Measurements from ENCODE around the gene PAX6. TPM values are rescaled to one million over a fixed set of nuclear protein-coding genes. Genes with fewer than 3 reads are reported as not detected.

Gene PAX6
- total RNA-seq, 1 experiment from 2014 or later, result 0.43 TPM

- CTCF ChIA-PET, result no interaction called here
- H3K9me3 Mint-ChIP-seq (ENCODE audit: unreplicated experiment), result no peaks in the 10 kb centered on the region
- intact Hi-C loops (cut with micrococcal nuclease; ENCODE audit: unreplicated experiment), result no loop called here
- H3K36me3 Mint-ChIP-seq (ENCODE audit: insufficient read depth, unreplicated experiment), result peaks cover 5% of the 10 kb centered on the region
- H3K4me3 Mint-ChIP-seq (ENCODE audit: unreplicated experiment), result no peak overlapping the region
- no TSS peak for BruUV-seq (replicated peaks)
- Histone ChIP-seq H3K36me3 (ENCODE audit: control insufficient read depth, insufficient read depth, low read length) (no peaks in the 10 kb centered on the region; the same call in 1 of the 2 replicates), H3K4me3 (ENCODE audit: low read depth, low read length) (no peak overlapping the region), H3K9me3 (no peaks in the 10 kb centered on the region), H3K4me1 (peaks cover 10% of the 10 kb centered on the region), H3K27me3 (replicated peaks; ENCODE audit: control insufficient read depth, insufficient read depth, low read length) (peaks cover 9% of the 10 kb centered on the region)
- no peak for DNase-seq
- H3K27ac Mint-ChIP-seq (ENCODE audit: unreplicated experiment), result no peak overlapping the region
- peaks cover 9% of the 10 kb centered on the region for H3K4me1 Mint-ChIP-seq (ENCODE audit: low read depth, unreplicated experiment)
- TF ChIP-seq CTCF (IDR thresholded peaks at IDR 0.05; ENCODE audit: insufficient read depth in 1 of 2, low read depth in 1 of 2, low read length in 1 of 2, severe bottlenecking in 1 of 2, unreplicated experiment in 1 of 2), result no peak
- peaks cover 58% of the 10 kb centered on the region for H3K27me3 Mint-ChIP-seq (ENCODE audit: insufficient read depth, unreplicated experiment)
- POLR2A ChIA-PET, result no interaction called here
Measured at GRCh38 chr11:31806186-31806927, 4.8 kb downstream of the PAX6 start.

- no TSS peak for BruUV-seq (replicated peaks)
- H3K4me1 Mint-ChIP-seq (ENCODE audit: low read depth, unreplicated experiment), result peaks cover 2% of the 10 kb centered on the region
- no peaks in the 10 kb centered on the region for H3K9me3 Mint-ChIP-seq (ENCODE audit: unreplicated experiment)
- no peak overlapping the region for H3K4me3 Mint-ChIP-seq (ENCODE audit: unreplicated experiment)
- peaks cover 7% of the 10 kb centered on the region for H3K4me1 ChIP-seq
- H3K9me3 ChIP-seq, result no peaks in the 10 kb centered on the region
- no peak for TF ChIP-seq CTCF (IDR thresholded peaks at IDR 0.05; ENCODE audit: insufficient read depth in 1 of 2, low read depth in 1 of 2, low read length in 1 of 2, severe bottlenecking in 1 of 2, unreplicated experiment in 1 of 2)
- H3K27ac Mint-ChIP-seq (ENCODE audit: unreplicated experiment), result no peak overlapping the region
- intact Hi-C loops (cut with micrococcal nuclease; ENCODE audit: unreplicated experiment), result no loop called here
- no peaks in the 10 kb centered on the region; the same call in 1 of the 2 replicates for H3K36me3 ChIP-seq (ENCODE audit: control insufficient read depth, insufficient read depth, low read length)
- POLR2A ChIA-PET, result no interaction called here
- H3K4me3 ChIP-seq (ENCODE audit: low read depth, low read length), result no peak overlapping the region
- CTCF ChIA-PET, result no interaction called here
- peaks cover 58% of the 10 kb centered on the region for H3K27me3 Mint-ChIP-seq (ENCODE audit: insufficient read depth, unreplicated experiment)
- no peak for DNase-seq
- H3K27me3 ChIP-seq (replicated peaks; ENCODE audit: control insufficient read depth, insufficient read depth, low read length), result peaks cover 5% of the 10 kb centered on the region
- no peaks in the 10 kb centered on the region for H3K36me3 Mint-ChIP-seq (ENCODE audit: insufficient read depth, unreplicated experiment)
Measured at GRCh38 chr11:31805629-31806185, 5.4 kb downstream of the PAX6 start.

- H3K27me3 ChIP-seq (replicated peaks; ENCODE audit: control insufficient read depth, insufficient read depth, low read length), result peaks cover 6% of the 10 kb centered on the region
- Mint-ChIP-seq H3K9me3 (ENCODE audit: unreplicated experiment) (no peaks in the 10 kb centered on the region), H3K4me1 (ENCODE audit: low read depth, unreplicated experiment) (no peaks in the 10 kb centered on the region), H3K27ac (ENCODE audit: unreplicated experiment) (no peak overlapping the region), H3K4me3 (ENCODE audit: unreplicated experiment) (no peak overlapping the region), H3K36me3 (ENCODE audit: insufficient read depth, unreplicated experiment) (no peaks in the 10 kb centered on the region), H3K27me3 (ENCODE audit: insufficient read depth, unreplicated experiment) (peaks cover 61% of the 10 kb centered on the region)
- peaks cover 4% of the 10 kb centered on the region; the same call in 1 of the 2 replicates for H3K4me1 ChIP-seq
- CTCF ChIA-PET, result no interaction called here
- H3K4me3 ChIP-seq (ENCODE audit: low read depth, low read length), result no peak overlapping the region
- no peak for TF ChIP-seq CTCF (IDR thresholded peaks at IDR 0.05; ENCODE audit: insufficient read depth in 1 of 2, low read depth in 1 of 2, low read length in 1 of 2, severe bottlenecking in 1 of 2, unreplicated experiment in 1 of 2)
- H3K36me3 ChIP-seq (ENCODE audit: control insufficient read depth, insufficient read depth, low read length), result no peaks in the 10 kb centered on the region; the same call in 1 of the 2 replicates
- no TSS peak for BruUV-seq (replicated peaks)
- DNase-seq, result no peak
- POLR2A ChIA-PET, result no interaction called here
- no peaks in the 10 kb centered on the region for H3K9me3 ChIP-seq
- intact Hi-C loops (cut with micrococcal nuclease; ENCODE audit: unreplicated experiment), result no loop called here
Measured at GRCh38 chr11:31805037-31805628, 6.0 kb downstream of the PAX6 start.
